Kidney (tissue), 14 donors: ENCODE data around the gene MYO5A. TPM values are rescaled to one million over a fixed set of nuclear protein-coding genes. Genes with fewer than 3 reads are reported as not detected.

Experiments
- DNase-seq, 5 donors: peaks; one replicate each; pipeline ENCODE4 v3.0.0-alpha.2; 2013 to 2020
- FAIRE-seq: peaks from 2 replicates; lab custom pipeline; 2012; peaks lifted over from hg19 to GRCh38; lab: Jason Lieb, UNC
- H3K27ac ChIP-seq, 2 donors: one replicate each; pipeline ENCODE4 v1.7.0; 2013; ENCODE audit warnings: low read depth in 2 of 2, low read length in 2 of 2, inconsistent platforms in 1 of 2
- H3K27me3 ChIP-seq: one replicate; pipeline ENCODE4 v1.7.1; 2013; ENCODE audit warnings: low read length, inconsistent platforms; ENCODE audit not compliant: control insufficient read depth, insufficient read depth
- H3K36me3 ChIP-seq, 3 donors: one replicate each; pipeline versions ENCODE4 v1.7.0 to v1.7.1; 2013; ENCODE audit warnings: low read length in 3 of 3, control low read depth in 1 of 3, inconsistent platforms in 1 of 3; ENCODE audit not compliant: insufficient read depth in 3 of 3, control insufficient read depth in 2 of 3
- H3K4me1 ChIP-seq, 3 donors: one replicate each; pipeline versions ENCODE4 v1.7.0 to v1.7.1; 2013; ENCODE audit warnings: low read length in 3 of 3, inconsistent platforms in 1 of 3, low read depth in 1 of 3; ENCODE audit not compliant: control insufficient read depth in 2 of 3, insufficient read depth in 2 of 3
- H3K4me3 ChIP-seq, 3 donors: one replicate each; pipeline versions ENCODE4 v1.7.0 to v1.8.1; 2013; ENCODE audit warnings: low read length in 3 of 3, control low read depth in 1 of 3, inconsistent platforms in 1 of 3
- H3K9ac ChIP-seq, 3 donors: one replicate each; pipeline versions ENCODE4 v1.7.0 to v1.7.1; 2013; ENCODE audit warnings: low read length in 3 of 3, control low read depth in 1 of 3, inconsistent platforms in 1 of 3
- H3K9me3 ChIP-seq, 3 donors: one replicate each; pipeline versions ENCODE4 v1.7.0 to v1.7.1; 2013; ENCODE audit warnings: low read length in 3 of 3, control low read depth in 1 of 3, inconsistent platforms in 1 of 3; ENCODE audit not compliant: control insufficient read depth in 2 of 3, insufficient read depth in 1 of 3
- CTCF ChIP-seq: IDR thresholded peaks from 3 replicates; pipeline ENCODE4 v1.5.1; 2012; ENCODE audit warnings: mild to moderate bottlenecking, moderate library complexity, borderline replicate concordance; ENCODE audit not compliant: insufficient read depth; ENCODE audit errors: extremely low read depth
- intact Hi-C: fragments of 100-400 bp; cut with DNase I; formaldehyde crosslinking; loops from one replicate; pipeline ENCODE4 v1.11.1; 2022
- polyA plus RNA-seq: library from polyadenylated mRNA; stranded (reverse); fragments of 350-450 nt; fragmentation: Illumina TruSeq; extraction: RNeasy Lipid Tissue Mini Kit (QIAGEN cat#74804); gene quantifications from one replicate; pipeline ENCODE4 v1.2.3, GENCODE V29; 2014; ENCODE audit warnings: low read depth, low replicate concordance; ENCODE audit not compliant: insufficient read depth
- total RNA-seq: library from RNA; stranded (reverse); fragmentation: NEBNext Ultra II Directional; extraction: Animal tissue kit (Norgen Biotek cat#: 25700); gene quantifications from one replicate; pipeline ENCODE4 v1.2.1, GENCODE V29; 2021
- donor health status: control.
- donor health status: control.
- donor health status: control.
- donor health status: control.
- donor health status: control.
- donor health status: DM: yes; HTN: yes; CAD: no.
- donor health status: Normal renal cell carcinoma (clear cell type).

MYO5A gene
- total and polyA plus RNA-seq, 2 donors from 2014 or later: 3.5 to 32.9 TPM

- intact Hi-C loops: no loop called here
- DNase-seq: no peak
Measured at GRCh38 chr15:52283281-52283680, 245.4 kb downstream of the MYO5A start.

GRCh38 chr15:52282418-52282817 lies 246.3 kb downstream of the MYO5A start:
- DNase-seq (no peak), FAIRE-seq (no peak)
- TF ChIP-seq CTCF: no peak
- Histone ChIP-seq H3K27me3 (no peaks in the 10 kb centered on the region), H3K4me3 (no peak overlapping the region), H3K4me1 (peaks cover 0 to 10% (median 8%) of the 10 kb centered on the region in 3 donors), H3K36me3 (peaks cover 0 to 11% (median 0%) of the 10 kb centered on the region in 3 donors), H3K27ac (no peak overlapping the region), H3K9ac (no peak overlapping the region), H3K9me3 (no peaks in the 10 kb centered on the region)
- intact Hi-C loops: no loop called here

More at GRCh38 chr15:52283281-52283680, 245.4 kb downstream of the MYO5A start:
- Histone ChIP-seq H3K27ac (no peak overlapping the region), H3K36me3 (peaks cover 0 to 3% (median 0%) of the 10 kb centered on the region in 3 donors), H3K9me3 (no peaks in the 10 kb centered on the region), H3K4me1 (peaks cover 0 to 10% (median 8%) of the 10 kb centered on the region in 3 donors), H3K27me3 (no peaks in the 10 kb centered on the region), H3K9ac (no peak overlapping the region), H3K4me3 (no peak overlapping the region)
- no peak for FAIRE-seq
- TF ChIP-seq CTCF: no peak

- no peak for FAIRE-seq
- TF ChIP-seq CTCF: no peak
- no peak for DNase-seq
- H3K27ac ChIP-seq: peak overlapping the region; percentile 63 to 64
- peaks cover 0 to 16% (median 0%) of the 10 kb centered on the region in 3 donors for H3K36me3 ChIP-seq
- H3K27me3 ChIP-seq: no peaks in the 10 kb centered on the region
- intact Hi-C loops: no loop called here
- no peaks in the 10 kb centered on the region for H3K9me3 ChIP-seq
- H3K9ac ChIP-seq: peak overlapping the region in 1 of 3 donors; percentile 51
- no peak overlapping the region for H3K4me3 ChIP-seq
- peaks cover 0 to 10% (median 8%) of the 10 kb centered on the region in 3 donors for H3K4me1 ChIP-seq
Measured at GRCh38 chr15:52281085-52282035, 247.3 kb downstream of the MYO5A start.
